Activated CD4-positive, alpha-beta T cell treated with anti-CD3 and anti-CD28 coated beads for 1 hour (primary cell): Measurements from ENCODE around the gene SERPINB6.
A peak's percentile ranks its signal among the peaks of the same experiment; 100 is the strongest.
"Not testable (repeated sequence)": the region's sequence is repeated elsewhere in the genome, so short reads cannot be mapped to it uniquely, and the experiment has no call there.

Experiments
- DNase-seq: peaks from one replicate; pipeline ENCODE4 v3.0.0-alpha.2; 2020

The SERPINB6 gene

DNA sequence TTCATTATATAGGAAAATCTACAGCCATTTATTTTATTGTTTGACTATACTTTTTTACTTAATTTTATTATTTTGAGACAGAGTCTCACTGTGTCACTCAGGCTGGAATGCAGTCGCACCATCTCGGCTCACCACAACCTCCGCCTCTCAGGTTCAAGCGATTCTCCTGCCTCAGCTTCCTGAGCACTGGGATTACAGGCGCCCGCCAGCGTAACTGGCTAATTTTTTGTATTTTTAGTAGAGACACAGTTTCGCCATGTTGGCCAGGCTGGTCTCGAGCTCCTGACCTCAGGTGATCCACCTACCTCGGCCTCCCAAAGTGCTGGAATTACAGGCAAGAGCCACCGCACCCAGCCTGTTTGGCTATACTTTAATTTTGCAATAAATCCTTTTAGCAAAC lies 38.5 kb downstream of the SERPINB6 start:
- DNase-seq: not testable (repeated sequence)

- DNase-seq: peak; percentile 80
Observed at GRCh38 chr6:2931970-2932748, 39.2 kb downstream of the SERPINB6 start.

GRCh38 chr6:2931055-2931454 lies 40.3 kb downstream of the SERPINB6 start:
- DNase-seq: no peak

DNA sequence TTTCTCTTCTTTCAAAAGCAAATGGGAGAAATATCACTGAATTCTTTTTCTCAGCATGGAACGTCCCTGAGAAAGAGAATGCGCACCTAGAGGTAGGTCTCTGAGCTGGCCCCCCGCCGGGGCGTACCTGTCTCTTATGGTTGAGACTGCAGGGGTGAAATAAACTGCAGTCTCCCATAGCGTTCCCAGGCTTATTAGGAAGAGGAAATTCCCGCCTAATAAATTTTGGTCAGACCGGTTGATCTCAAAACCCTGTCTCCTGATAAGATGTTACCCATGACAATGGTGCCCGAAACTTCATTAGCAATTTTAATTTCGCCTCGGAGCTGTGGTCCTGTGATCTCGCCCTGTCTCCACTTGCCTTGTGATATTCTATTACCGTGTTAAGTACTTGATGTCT lies 43.4 kb downstream of the SERPINB6 start:
- DNase-seq: not testable (repeated sequence)

DNA sequence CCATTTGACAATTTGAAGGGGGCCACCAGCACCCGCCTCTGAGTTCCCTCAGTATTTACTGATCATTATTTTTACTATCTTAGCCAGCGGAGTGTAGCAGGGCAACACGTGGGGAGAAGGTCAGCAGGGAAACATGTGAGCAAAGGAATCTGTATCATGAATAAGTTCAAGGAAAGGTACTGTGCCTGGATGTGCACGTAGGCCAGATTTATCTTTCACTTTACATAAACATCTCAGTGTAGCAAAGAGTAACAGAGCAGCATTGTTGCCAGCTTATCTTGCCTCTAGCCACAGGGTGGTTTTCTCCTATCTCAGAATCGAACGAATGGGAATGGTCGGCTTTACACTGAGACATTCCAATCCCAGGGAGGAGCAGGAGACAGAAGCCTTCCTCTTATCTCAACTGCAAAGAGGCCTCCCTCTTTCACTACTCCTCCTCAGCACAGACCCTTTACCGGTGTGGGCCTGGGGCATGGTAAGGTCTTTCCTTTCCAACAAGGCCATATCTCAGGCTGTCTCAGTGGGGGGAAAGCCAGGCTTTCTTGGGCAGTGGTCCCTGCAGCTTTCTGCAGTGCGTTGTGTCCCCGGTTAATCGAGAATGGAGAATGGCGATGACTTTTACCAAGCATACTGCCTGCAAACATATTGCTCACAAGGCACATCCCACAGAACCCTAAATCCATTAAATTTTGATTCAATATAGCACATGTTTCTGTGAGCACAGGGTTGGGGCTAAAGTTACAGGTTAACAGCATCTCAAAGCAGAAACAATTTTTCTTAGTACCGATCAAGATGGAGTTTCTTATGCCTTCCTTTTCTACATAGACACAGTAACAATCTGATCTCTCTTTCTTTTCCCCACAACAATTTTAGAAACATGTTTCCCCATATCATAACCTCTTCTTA lies 45.3 kb downstream of the SERPINB6 start:
- DNase-seq: not testable (repeated sequence)

DNA sequence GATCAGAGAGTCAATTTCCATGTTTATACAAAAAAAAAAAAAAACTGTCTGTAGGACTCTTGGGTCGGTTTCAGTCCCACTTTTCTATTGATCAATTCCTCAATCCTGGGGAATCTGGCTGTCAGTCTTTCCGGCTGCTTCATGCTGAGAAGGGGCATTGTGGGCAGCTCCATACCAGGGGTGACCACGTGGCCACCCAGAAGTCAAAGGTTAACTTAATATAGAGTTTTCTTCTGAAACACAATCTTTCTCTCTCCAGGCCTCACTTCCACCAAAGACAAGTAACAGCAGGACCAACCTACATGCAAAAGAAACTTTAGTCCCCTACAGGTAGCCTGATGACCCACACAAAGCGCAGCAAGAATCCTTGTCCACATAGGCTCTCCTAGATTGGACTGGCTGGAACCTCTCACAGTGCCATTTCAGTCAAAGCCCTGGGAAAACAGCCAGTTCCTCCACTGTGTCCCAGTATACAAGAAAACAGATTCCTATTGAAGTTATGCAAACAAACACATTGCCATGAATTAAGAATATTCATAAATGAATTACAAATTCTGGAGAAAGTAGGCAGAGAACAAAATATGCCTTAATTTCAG lies 49.7 kb downstream of the SERPINB6 start:
- no peak for DNase-seq

- no peak for DNase-seq
Observed at GRCh38 chr6:2920671-2921112, 50.7 kb downstream of the SERPINB6 start.

GRCh38 chr6:2919886-2920285 lies 51.5 kb downstream of the SERPINB6 start:
- DNase-seq: no peak

DNA sequence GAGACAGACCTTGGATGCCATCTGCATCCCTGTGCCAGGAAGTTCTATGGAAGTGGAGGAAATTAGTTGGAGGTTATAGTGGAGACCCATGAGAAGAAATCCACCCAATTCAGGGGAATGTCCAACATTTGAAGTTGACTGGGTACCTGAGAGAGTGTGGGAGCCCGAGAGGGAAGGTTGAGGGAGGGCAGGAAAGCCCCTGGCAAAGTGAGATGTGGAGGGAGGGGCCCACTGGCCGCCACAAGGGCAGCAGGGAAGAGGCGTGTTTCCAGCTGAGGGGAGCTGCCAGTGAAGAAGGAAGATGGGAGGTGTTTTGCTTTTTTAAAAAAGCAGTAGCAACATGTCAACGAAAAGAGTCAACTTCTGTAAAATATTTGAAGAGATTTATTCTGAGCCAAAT lies 52.0 kb downstream of the SERPINB6 start:
- DNase-seq: no peak

GRCh38 chr6:2918936-2919335 lies 52.4 kb downstream of the SERPINB6 start:
- DNase-seq: no peak

DNA sequence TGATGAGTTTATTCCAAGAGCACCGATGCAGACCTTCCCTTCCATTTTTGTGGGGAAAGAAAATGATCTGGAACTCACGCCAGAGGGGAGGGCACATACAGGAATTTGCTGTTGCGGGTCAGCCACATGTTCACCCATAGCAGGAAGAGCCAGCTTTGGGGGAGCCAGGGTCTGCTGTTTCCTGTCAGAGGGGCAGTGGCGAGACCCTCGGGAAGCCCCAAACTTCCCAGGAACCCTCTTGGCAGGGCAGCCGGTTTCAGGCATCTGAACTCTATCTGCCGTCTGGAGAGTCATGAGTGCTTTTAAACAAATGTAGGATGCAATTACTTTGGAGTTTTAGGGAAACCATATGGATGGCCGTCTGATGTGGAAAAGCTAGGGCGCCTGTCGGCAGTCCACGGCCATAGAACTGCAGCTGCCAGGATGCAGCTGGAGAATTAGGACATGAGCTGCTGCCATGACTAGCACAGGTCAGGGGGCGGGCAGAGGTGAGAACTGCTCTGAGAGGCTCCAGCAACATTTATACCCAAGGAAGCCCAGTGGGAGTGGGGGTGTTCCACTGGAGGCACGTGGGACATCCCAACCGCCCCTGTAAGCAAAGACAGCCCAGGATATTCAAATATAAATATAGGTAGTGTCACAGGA lies 53.4 kb downstream of the SERPINB6 start:
- no peak for DNase-seq

DNA sequence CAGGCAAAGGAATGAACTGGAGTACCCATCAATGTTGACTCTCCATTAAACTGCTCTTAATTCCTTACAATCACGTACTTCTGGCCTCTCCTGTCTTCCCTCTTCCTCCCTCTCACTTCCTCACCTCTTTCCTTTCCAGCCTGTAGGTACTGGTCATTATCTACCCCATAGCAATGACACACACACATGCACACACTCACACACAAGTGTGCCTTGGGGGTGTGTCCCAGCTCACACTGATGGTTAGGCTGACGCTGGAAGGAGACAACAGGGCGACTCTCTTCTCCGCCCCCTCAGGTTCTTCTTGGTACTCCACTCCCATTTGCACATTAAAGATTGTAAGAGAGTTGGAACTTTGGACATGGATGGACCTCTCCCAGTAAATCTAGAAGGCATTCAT lies 54.3 kb downstream of the SERPINB6 start:
- no peak for DNase-seq

DNA sequence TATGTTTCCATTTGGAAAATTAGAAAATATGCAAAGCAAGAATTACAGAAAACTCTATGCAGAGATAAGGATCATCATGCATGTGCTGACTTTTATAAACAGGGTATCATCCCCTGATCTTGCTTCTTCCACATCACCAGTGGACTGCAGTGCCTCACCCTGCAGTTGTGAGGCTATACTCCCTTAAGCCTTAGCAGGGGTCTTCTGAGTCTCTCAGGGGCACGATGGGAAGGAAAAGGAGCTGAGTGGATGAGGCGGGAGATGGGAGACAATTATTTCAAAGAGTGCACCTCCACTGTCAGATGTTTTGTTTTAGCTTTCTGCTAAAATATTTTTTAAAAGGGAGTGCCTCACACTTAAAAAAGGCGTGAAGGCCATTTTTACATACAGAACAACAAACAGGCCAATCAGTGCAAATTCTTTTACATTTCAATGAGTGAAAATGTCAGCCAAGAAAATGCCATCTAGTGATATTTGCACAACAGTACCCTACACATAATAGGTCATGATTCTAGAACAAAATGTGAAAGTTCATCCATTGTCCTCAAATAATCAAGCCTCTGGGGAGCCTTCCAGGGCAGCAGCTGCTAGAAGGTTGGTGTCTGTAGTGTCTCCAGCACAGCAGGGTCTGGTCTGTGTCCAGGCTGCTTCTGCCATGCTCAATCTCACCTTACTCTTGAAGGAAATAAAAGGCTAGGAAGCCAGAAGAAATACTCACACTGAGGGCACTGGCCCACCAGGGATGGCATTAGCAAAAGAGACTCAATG lies 55.0 kb downstream of the SERPINB6 start:
- DNase-seq: no peak

DNA sequence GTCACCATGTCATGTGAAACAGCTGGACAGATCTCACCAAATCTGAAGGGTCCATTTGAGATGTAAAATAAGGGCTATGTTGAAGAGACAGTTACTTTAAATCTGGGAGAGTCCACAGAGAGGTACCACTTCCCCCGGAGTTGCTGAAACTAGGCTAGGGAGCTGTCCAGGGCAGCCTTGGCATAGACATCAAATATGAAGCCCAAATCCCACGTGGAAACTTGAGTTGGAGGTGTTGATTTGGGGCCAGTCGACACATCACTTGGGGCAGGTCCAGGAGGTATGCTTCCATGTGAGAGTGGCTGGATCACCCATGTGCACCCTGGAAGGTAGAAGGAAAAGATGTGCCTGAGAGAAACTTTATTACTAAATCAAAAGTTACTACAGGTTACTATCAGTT lies 56.2 kb downstream of the SERPINB6 start:
- DNase-seq: no peak

DNA sequence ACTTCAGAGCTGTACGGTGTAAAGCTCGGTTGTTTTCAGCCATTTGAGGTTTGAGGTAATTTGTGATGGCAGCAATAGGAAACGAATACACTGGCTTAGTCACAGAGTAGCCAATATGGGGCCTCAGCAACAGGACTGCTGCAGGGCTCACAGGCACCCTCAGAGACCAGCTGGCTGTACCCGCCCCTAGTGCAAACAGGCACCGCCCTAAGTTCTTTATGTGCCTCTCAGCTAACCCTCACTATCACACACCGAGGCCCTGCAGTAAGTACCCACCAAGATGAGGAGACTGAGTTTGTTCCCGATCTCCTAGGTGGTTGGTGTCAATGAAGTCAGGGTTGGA lies 57.1 kb downstream of the SERPINB6 start:
- no peak for DNase-seq

DNA sequence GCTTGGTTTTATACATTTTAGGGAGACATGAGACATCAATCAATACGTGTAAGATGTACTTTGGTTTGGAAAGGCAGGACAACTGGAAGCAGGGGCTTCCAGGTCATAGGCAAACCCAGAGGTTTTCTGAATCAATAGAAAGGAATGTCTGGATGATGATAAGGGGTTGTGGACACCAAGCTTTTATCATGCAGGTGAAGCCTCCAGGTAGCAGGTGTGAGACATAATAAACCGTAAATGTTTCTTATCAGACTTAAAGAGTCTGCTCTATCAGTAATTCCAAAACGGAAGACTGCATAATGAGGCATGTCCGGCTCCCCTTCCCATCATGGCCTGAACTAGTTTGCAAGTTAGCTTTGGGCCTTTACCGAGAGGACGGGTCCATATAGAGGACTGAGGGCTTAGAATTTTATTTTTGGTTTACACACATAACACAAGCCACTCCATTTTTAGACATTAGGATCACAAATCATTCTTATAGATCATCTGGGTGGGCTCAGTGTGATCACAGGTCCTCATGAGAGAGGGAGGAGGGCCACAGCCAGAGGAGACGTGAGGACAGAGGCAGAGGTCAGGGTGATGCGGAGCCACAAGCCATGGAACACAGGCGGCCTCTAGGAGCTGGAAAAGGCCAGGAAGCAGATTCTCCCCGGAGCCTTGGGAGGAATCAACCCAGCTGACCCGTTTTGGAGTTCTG lies 57.6 kb downstream of the SERPINB6 start:
- DNase-seq: no peak

- no peak for DNase-seq
Observed at GRCh38 chr6:2911171-2911570, 60.2 kb downstream of the SERPINB6 start.

GRCh38 chr6:2909718-2910117 lies 61.6 kb downstream of the SERPINB6 start:
- no peak for DNase-seq

DNA sequence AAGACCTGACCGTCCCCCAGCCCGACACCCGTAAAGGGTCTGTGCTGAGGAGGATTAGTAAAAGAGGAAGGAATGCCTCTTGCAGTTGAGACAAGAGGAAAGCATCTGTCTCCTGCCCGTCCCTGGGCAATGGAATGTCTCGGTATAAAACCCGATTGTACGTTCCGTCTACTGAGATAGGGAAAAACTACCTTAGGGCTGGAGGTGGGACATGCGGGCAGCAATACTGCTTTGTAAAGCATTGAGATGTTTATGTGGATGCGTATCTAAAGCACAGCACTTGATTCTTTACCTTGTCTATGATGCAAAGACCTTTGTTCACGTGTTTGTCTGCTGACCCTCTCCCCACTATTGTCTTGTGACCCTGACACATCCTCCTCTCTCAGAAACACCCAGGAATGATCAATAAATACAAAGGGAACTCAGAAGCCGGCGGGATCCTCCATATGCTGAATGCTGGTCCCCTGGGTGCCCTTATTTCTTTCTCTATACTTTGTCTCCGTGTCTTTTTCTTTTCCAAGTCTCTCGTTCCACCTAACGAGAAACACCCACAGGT lies 62.2 kb downstream of the SERPINB6 start:
- DNase-seq: not testable (repeated sequence)

- DNase-seq: not testable (repeated sequence)
Observed at GRCh38 chr6:2908516-2908915, 62.9 kb downstream of the SERPINB6 start.
